ENCODE results near the gene SFSWAP. TPM values are rescaled to one million over a fixed set of nuclear protein-coding genes. Genes with fewer than 3 reads are reported as not detected.

Gene SFSWAP
- total RNA-seq, 4 donors from 2014 or later: 45.9 to 66.2 (median 55.4) TPM

- 47% methylated on average over 5 of the region's 16 CpGs; no CpG with 5 or more reads in 1 of the 2 donors for whole genome bisulfite sequencing, 2 donors (ENCODE audit: low coverage in 1 of 2)
- H3K27me3 ChIP-seq: peaks cover 69% of the 10 kb centered on the region
- intact Hi-C loops (cut with DNase I; ENCODE audit: low total_unique reads) (no loop called here), in situ Hi-C loops (cut with MboI; ENCODE audit: low pct_ligation_motif_present in 1 of 4, low pct_unique_long_range_greater_than_20kb in 1 of 4, low sequenced_read_pairs in 3 of 4) (no loop called here)
- no peaks in the 10 kb centered on the region for H3K36me3 ChIP-seq
- no peaks in the 10 kb centered on the region for H3K9me3 ChIP-seq
- TF ChIP-seq CTCF (IDR thresholded peaks at IDR 0.05): no peak
- no peak for TF ChIP-seq POLR2AphosphoS5 (IDR thresholded peaks at IDR 0.05)
- TF ChIP-seq EP300 (IDR thresholded peaks at IDR 0.05; ENCODE audit: low read depth): no peak
- TF ChIP-seq POLR2A (IDR thresholded peaks at IDR 0.05): no peak
- H3K27ac ChIP-seq: peak overlapping the region; percentile 64 to 79 (median 73)
- H3K4me3 ChIP-seq: peak overlapping the region in 3 of 4 donors; percentile 4 to 49 (median 41)
- DNase-seq: no peak
- peaks cover 11 to 45% (median 35%) of the 10 kb centered on the region in 4 donors for H3K4me1 ChIP-seq
Measured at GRCh38 chr12:131831635-131832041, 120.7 kb downstream of the SFSWAP start.

GRCh38 chr12:131832321-131833231 lies 121.7 kb downstream of the SFSWAP start:
- Histone ChIP-seq H3K27me3 (peaks cover 60% of the 10 kb centered on the region), H3K9me3 (no peaks in the 10 kb centered on the region), H3K36me3 (no peaks in the 10 kb centered on the region), H3K27ac (peak overlapping the region; percentile 3 to 53 (median 34)), H3K4me3 (peak overlapping the region in 1 of 4 donors; percentile 19), H3K4me1 (peaks cover 11 to 43% (median 35%) of the 10 kb centered on the region in 4 donors)
- TF ChIP-seq POLR2A (IDR thresholded peaks at IDR 0.05) (no peak), EP300 (IDR thresholded peaks at IDR 0.05; ENCODE audit: low read depth) (no peak), POLR2AphosphoS5 (IDR thresholded peaks at IDR 0.05) (no peak), CTCF (IDR thresholded peaks at IDR 0.05) (no peak)
- intact Hi-C loops (cut with DNase I; ENCODE audit: low total_unique reads) (no loop called here), in situ Hi-C loops (cut with MboI; ENCODE audit: low pct_ligation_motif_present in 1 of 4, low pct_unique_long_range_greater_than_20kb in 1 of 4, low sequenced_read_pairs in 3 of 4) (no loop called here)
- 27% methylated on average over 28 of the region's 31 CpGs; no CpG with 5 or more reads in 1 of the 2 donors for WGBS, 2 donors (ENCODE audit: low coverage in 1 of 2)
- peak; percentile 44 for DNase-seq

- no peak for TF ChIP-seq POLR2AphosphoS5 (IDR thresholded peaks at IDR 0.05)
- no peak for DNase-seq
- whole genome bisulfite sequencing, 2 donors (ENCODE audit: low coverage in 1 of 2): 53% methylated on average over 23 of the region's 23 CpGs; no CpG with 5 or more reads in 1 of the 2 donors
- H3K4me3 ChIP-seq: no peak overlapping the region
- in situ Hi-C loops (cut with MboI; ENCODE audit: low pct_ligation_motif_present in 1 of 4, low pct_unique_long_range_greater_than_20kb in 1 of 4, low sequenced_read_pairs in 3 of 4): no loop called here
- peaks cover 53% of the 10 kb centered on the region for H3K27me3 ChIP-seq
- intact Hi-C loops (cut with DNase I; ENCODE audit: low total_unique reads): no loop called here
- no peaks in the 10 kb centered on the region for H3K9me3 ChIP-seq
- peaks cover 9 to 37% (median 30%) of the 10 kb centered on the region in 4 donors for H3K4me1 ChIP-seq
- H3K27ac ChIP-seq: no peak overlapping the region
- H3K36me3 ChIP-seq: no peaks in the 10 kb centered on the region
Measured at GRCh38 chr12:131833288-131833895, 122.5 kb downstream of the SFSWAP start.

GRCh38 chr12:131833896-131834641 lies 123.2 kb downstream of the SFSWAP start:
- Histone ChIP-seq H3K9me3 (no peaks in the 10 kb centered on the region), H3K4me1 (peaks cover 9 to 31% (median 24%) of the 10 kb centered on the region in 4 donors), H3K4me3 (no peak overlapping the region), H3K27ac (no peak overlapping the region), H3K27me3 (peaks cover 47% of the 10 kb centered on the region), H3K36me3 (no peaks in the 10 kb centered on the region)
- no peak for TF ChIP-seq EP300 (IDR thresholded peaks at IDR 0.05; ENCODE audit: low read depth)
- no peak for TF ChIP-seq POLR2A (IDR thresholded peaks at IDR 0.05)
- TF ChIP-seq POLR2AphosphoS5 (IDR thresholded peaks at IDR 0.05): no peak
- TF ChIP-seq CTCF (IDR thresholded peaks at IDR 0.05): no peak
- 42% methylated on average over 21 of the region's 23 CpGs; no CpG with 5 or more reads in 1 of the 2 donors for WGBS, 2 donors (ENCODE audit: low coverage in 1 of 2)
- intact Hi-C loops (cut with DNase I; ENCODE audit: low total_unique reads): no loop called here
- DNase-seq: no peak
- in situ Hi-C loops (cut with MboI; ENCODE audit: low pct_ligation_motif_present in 1 of 4, low pct_unique_long_range_greater_than_20kb in 1 of 4, low sequenced_read_pairs in 3 of 4): no loop called here

All from transverse colon (tissue), 4 donors.